AG08395 (cell line): ENCODE data around the gene F2R.
"Not testable (repeated sequence)": the region's sequence is repeated elsewhere in the genome, so short reads cannot be mapped to it uniquely, and the experiment has no call there.

ENCODE experiments used
- DNase-seq: peaks from one replicate; pipeline ENCODE4 v3.0.0; 2012; ENCODE audit warnings: mixed read lengths, low spot score

F2R gene

DNA sequence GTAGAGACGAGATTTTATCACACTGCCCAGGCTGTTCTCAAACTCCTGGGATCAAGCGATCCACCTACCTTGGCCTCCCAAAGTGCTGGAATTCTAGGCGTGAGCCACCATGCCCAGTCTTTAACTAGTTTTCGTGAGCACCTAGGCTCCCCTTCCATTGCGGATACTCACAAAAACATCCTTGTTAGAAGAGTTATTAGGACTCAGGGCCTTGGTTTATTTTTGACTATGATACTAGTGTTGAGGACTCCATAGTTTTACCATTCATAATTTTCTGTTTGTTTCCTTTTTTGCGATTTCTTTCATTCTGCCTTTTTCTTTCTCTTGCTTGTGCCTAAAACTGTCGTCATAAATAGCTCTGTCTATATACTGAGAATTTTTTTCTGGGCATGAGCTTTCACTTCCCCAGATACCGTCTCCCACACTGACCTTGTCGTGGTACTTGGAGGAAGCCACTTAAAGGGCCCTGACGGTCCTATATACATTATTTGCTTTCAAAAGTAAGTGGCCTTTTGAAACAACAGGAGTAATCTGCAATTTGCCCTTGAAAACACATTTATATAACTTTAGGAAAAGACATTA is 5.2 kb downstream of the F2R start:
- DNase-seq: no peak

DNA sequence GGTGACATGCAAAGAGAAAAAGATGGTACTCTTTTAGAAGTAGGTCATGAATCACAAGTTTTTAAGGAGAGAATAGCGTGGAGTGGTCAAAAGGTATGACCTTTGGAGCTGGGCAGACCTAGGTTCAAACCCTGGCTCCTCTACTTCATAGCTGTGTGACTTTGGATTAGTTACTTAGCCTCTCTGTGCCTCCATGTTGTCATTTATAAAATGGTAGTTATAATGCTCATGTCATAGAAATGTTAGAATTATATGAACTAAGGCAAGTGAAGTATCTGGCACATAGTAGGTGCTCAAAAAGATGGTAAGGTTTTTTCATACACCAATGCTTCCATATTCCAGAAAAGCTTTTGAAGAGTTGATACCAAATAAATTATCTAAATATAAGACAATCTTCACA is 7.3 kb downstream of the F2R start:
- DNase-seq: no peak

DNA sequence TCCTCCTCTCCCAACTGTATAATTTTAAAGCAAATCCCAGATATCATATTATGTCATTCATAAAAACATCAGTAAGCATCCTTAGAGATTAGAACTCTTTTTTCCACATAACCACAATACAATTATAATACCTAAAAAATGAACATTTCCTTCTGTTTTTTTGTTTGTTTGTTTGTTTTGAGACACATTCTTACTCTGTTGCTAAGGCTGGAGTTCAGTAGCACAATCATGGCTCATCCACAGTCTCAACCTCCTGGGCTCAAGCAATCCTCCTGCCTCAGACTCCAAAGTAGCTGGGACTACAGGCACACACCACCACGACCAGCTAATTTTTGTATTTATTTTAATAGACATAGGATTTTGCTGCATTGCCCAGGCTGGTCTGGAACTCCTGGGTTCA is 8.0 kb downstream of the F2R start:
- DNase-seq: no peak

- DNase-seq: peak; percentile 36
Observed at GRCh38 chr5:76724871-76725270, 8.9 kb downstream of the F2R start.

DNA sequence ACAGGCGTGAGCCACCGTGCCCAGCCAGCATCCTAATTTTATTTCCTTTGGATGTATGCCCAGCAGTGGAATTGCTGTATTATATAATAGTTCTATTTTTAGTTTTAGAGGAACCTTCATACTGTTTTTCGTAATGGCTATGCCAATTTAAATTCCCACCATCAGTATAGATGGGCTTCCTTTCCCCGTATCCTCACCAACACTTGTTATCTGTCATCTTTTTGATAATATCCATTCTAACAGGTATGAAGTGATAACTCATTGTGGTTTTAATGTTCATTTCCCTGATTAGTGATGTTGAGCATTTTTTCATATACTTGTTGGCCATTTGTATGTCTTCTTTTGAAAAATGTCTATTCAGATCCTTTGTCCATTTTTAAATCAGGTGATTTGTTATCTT is 13.0 kb downstream of the F2R start:
- no peak for DNase-seq

DNA sequence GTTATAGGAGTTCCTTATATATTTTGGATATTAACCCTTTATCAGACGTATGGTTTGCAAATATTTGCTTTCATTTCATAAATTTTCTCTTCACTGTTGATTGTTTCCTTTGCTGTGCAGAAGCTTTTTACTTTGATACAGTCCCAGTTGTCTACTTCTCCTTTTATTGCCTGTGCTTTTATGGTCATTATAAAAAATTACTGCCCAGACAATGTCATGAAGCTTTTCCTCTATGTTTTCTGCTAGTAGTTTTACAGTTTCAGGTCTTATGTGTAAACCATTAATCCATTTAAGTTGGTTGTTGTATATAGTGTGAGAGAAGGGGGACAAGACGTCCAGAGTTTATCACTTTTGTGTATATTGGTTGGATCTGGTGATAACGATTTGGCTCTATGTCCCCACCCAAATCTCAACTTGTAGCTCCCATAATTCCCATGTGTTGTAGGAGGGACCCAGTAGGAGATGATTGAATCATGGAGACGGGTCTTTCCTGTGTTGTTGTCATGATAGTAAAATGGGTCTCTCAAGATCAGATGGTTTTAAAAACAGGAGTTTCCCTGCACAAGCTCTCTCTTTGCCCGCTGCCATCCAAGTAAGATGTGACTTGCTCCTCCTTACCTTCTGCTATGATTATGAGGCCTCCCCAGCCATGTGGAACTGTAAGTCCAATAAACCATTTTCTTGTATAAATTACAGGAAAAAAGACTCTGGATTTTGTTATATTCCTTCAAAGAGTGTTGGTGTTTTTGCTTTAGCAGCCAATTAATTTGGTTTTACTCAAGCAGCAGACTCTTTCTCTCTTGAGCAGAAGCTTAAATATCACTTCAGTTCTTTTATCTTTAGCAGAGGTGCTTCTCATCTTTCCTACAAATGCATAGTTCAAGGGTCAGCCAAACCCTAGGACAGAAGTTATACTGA is 13.7 kb downstream of the F2R start:
- no peak for DNase-seq

GRCh38 chr5:76732405-76733048 is 16.6 kb downstream of the F2R start:
- DNase-seq: no peak

DNA sequence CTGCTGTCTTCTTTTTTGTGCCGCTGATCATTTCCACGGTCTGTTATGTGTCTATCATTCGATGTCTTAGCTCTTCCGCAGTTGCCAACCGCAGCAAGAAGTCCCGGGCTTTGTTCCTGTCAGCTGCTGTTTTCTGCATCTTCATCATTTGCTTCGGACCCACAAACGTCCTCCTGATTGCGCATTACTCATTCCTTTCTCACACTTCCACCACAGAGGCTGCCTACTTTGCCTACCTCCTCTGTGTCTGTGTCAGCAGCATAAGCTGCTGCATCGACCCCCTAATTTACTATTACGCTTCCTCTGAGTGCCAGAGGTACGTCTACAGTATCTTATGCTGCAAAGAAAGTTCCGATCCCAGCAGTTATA is 17.1 kb downstream of the F2R start:
- DNase-seq: no peak

- DNase-seq: no peak
Observed at GRCh38 chr5:76735762-76736545, 20.0 kb downstream of the F2R start.

DNA sequence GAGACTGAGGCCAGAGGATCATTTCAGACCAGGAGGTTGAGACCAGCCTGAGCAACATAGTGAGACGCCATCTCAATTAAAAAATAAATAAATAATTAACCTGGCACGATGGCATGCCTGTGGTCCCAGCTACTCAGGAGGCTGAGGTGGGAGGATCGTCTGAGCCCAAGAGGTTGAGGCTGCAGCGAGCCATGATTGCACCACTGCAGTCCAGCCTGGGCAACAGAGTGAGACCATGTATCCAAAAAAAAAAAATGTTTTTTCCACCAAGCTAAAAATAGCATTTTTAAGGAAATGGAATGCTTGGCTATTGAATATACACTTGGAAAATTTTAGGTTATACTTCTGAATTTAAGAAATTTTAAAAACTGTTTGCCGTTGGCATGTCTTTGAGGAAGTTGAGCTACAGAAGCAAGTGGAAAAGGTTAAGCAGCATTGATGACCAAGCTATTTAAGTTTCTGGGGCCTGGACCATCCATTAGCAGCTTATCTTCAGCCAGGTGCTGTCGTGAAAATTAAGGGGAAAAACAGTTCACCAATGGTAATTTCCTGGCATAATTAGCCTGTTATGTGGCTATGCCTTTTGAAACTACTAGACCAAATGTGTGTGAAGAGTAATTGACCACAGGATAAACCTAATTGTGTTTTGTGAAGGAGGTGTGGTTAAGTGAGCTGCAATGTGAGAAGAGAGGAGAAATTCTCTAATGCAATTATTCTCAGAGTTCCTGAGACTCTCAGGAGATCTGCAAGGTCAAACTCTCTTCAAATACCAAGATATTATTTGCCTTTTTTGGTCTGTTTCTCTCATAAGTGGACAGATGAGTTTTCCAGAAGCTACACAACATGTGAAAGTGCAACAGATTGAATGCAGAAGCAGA is 21.0 kb downstream of the F2R start:
- DNase-seq: no peak

GRCh38 chr5:76737846-76738245 is 21.9 kb downstream of the F2R start:
- DNase-seq: no peak

- not testable (repeated sequence) for DNase-seq
Observed at GRCh38 chr5:76741506-76741905, 25.6 kb downstream of the F2R start.

DNA sequence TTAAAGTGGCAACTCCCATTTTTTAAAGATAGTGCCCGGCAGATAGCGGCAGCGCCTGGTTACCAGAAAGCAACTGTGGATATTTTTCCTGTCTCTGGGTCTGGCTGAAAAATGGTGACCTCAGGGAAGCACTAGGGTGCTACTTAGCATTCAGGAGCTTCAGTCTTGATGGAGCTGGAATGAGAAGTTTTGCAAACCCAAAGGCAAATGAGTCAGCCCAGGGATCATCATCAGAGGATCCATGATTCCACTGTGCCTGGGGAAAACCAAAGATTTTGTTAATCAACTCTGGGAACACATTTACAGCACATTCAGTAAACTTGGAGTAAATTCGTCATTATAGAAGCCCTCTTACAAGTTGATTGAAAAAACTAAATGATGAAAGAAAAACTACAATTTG is 26.7 kb downstream of the F2R start:
- peak; percentile 33 for DNase-seq

DNA sequence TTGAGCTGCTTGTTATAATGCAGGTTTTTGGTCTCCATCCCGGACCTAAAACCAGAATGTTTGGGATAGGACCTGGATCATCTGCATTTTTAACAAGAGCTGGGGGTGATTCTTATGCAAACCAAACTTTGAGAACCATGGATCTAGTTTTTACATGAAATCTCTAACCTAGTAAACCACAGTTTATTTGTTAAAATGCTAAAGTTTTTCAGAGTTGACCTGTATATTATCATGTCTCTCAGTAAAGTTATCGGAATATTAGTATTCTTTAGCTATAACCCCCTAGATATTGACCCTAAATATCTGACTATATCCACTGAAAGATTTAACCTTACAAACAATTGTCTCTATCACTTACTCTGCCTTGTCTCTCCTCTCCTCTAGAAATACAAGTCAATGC is 28.7 kb downstream of the F2R start:
- no peak for DNase-seq

DNA sequence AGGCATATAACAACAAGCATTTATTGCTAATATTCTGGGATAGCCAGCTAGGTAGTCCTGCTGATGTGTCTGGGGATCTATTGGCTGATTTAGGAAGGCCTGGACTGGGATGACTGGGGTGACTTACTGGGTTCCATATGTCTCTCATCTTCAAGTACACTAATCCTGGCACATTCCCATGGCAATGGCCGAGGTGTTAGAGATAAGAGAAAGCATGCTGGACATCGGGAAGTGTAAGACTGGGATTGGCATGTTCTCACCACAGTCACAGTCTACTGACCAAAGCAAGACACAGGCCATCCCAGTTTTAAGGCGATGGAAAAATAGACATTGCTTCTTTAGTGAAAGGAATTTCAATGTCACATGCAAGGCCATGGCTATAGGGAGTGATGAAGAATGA is 29.7 kb downstream of the F2R start:
- DNase-seq: no peak

DNA sequence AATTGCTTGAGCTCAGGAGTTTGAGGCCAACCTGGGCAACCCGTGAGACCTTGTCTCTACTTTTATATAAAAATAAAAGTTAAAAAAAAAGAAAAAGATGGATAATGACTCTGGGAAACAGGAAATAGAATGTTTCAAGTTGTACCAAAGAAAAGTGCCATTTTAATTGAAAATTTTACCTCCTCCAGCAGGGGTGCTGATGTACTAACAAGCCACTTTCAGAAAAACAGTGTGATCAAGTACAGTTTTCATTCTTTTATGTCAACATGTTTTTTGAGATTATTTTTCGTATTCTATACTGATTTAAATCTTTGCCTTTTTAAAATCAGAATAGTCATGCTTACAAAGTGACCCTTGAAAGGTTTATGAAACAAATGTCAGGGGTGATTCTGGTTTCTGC is 30.8 kb downstream of the F2R start:
- DNase-seq: no peak

GRCh38 chr5:76747706-76748105 is 31.8 kb downstream of the F2R start:
- no peak for DNase-seq

DNA sequence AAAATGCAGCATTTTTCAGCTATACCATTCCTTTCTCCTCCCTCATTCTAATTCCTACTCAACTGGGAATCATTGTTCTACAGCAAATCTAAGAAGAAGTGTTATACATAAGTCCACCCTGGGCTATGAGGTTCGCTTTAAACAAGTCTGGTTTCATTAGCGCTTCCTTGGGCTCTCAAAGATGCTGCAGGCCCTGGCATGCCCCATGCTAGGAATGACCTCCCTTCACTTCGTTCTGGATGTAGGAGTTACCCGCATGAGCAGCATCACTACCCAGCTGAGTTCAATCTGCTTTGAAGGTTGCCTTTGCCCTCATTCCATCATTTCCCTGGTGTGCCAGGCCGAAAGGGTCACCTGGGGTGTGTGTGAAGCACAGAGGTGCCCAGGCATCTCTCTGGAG is 35.4 kb downstream of the F2R start:
- no peak for DNase-seq

DNA sequence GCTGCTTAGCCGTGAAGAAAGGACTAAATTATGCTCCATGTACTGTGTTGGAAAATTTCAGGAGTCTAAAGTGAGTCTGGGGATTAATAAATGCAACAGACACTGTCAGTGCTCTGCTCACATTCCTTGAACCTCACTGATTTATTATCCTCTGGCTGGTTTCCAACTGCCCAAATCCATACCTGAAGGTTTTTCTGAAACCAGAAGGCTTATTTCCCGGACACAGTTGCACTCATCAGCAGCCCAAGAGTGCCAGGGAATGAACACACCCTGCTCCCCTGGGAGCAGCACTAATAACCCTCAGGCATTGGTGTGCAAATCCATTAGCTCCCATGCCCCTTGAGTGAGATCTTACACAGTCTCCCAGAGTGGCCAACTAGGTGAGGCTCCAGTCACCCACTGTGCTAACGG is 38.7 kb downstream of the F2R start:
- DNase-seq: no peak

GRCh38 chr5:76755779-76756637 is 40.1 kb downstream of the F2R start:
- no peak for DNase-seq

DNA sequence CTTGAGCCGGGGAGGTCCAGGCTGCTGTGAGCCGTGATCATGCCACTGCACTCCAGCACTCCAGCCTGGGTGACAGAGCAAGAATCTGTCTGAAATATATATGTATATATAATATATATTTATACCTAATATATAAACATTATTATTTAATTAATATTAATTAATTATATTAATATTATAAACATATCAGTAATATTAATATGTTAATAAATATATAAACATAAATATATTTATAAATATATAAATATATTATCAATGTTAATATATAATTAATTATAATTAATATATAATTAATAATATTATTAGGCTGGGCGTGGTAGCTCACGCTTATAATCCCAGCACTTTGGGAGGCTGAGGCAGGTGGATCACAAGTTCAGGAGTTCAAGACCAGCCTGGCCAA is 41.1 kb downstream of the F2R start:
- no peak for DNase-seq
